ENCODE data around the gene TMEM255B.

Gene TMEM255B

GRCh38 chr13:113758651-113759524 is at the start of gene TMEM255B:
TSS of gene TMEM255B (plus strand) at chr13:113759226. CDS start at chr13:113759270, 44 bp downstream.
- peak; percentile 86 for DNase-seq

GRCh38 chr13:113722921-113723320 is 36.1 kb upstream of the TMEM255B start:
- DNase-seq, result no peak

GRCh38 chr13:113723410-113724015 is 35.5 kb upstream of the TMEM255B start:
- no peak for DNase-seq

GRCh38 chr13:113724016-113724758 is 34.8 kb upstream of the TMEM255B start:
- no peak for DNase-seq

GRCh38 chr13:113724780-113725315 is 34.2 kb upstream of the TMEM255B start:
- DNase-seq, result peak; percentile 89

GRCh38 chr13:113725329-113726105 is 33.5 kb upstream of the TMEM255B start:
- DNase-seq, result peak; percentile 45

GRCh38 chr13:113726106-113726821 is 32.8 kb upstream of the TMEM255B start:
- DNase-seq, result peak; percentile 40

- no peak for DNase-seq
Observed at GRCh38 chr13:113726961-113727411, 32.0 kb upstream of the TMEM255B start.

- DNase-seq, result no peak
Observed at GRCh38 chr13:113728571-113729054, 30.4 kb upstream of the TMEM255B start.

GRCh38 chr13:113729187-113730019 is 29.6 kb upstream of the TMEM255B start:
- no peak for DNase-seq

GRCh38 chr13:113730258-113730691 is 28.8 kb upstream of the TMEM255B start:
- DNase-seq, result no peak

- no peak for DNase-seq
Observed at GRCh38 chr13:113730831-113731191, 28.2 kb upstream of the TMEM255B start.

- DNase-seq, result no peak
Observed at GRCh38 chr13:113731192-113732175, 27.5 kb upstream of the TMEM255B start.

- no peak for DNase-seq
Observed at GRCh38 chr13:113732176-113732960, 26.7 kb upstream of the TMEM255B start.

GRCh38 chr13:113732961-113733950 is 25.8 kb upstream of the TMEM255B start:
- DNase-seq, result no peak

- no peak for DNase-seq
Observed at GRCh38 chr13:113734099-113734825, 24.8 kb upstream of the TMEM255B start.

- no peak for DNase-seq
Observed at GRCh38 chr13:113734826-113735125, 24.2 kb upstream of the TMEM255B start.

All from stimulated activated CD4-positive, alpha-beta T cell treated with anti-CD3 and anti-CD28 coated beads, Interleukin-15, amount 100 ng/mL, for 24 hours (primary cell).